Osteoblast (primary cell): Measurements from ENCODE around the gene COL4A2. TPM values are rescaled to one million over a fixed set of nuclear protein-coding genes. Genes with fewer than 3 reads are reported as not detected.

Experiments
- DNase-seq: peaks from one replicate; pipeline ENCODE4 v3.0.0; 2011; ENCODE audit warnings: low spot score, mixed read lengths; ENCODE audit not compliant: insufficient read length; ENCODE audit errors: missing footprints
- H2AFZ ChIP-seq: 2 replicates; pipeline ENCODE4 v1.6.0; 2011; ENCODE audit warnings: mild to moderate bottlenecking, low read length
- H3K27ac ChIP-seq: 2 replicates; pipeline ENCODE4 v1.5.1; 2011; ENCODE audit warnings: mild to moderate bottlenecking, low read depth, low read length, moderate library complexity
- H3K27me3 ChIP-seq: 2 replicates; pipeline ENCODE4 v1.6.0; 2012; ENCODE audit warnings: mild to moderate bottlenecking, control low read depth, inconsistent platforms, low read length, moderate library complexity; ENCODE audit not compliant: insufficient read depth
- H3K36me3 ChIP-seq: 2 replicates; pipeline ENCODE4 v1.5.1; 2011; ENCODE audit warnings: mild to moderate bottlenecking, low read length, control low read depth, moderate library complexity; ENCODE audit not compliant: insufficient read depth
- H3K4me1 ChIP-seq: 2 replicates; pipeline ENCODE4 v1.5.1; 2011; ENCODE audit warnings: mild to moderate bottlenecking, low read length, control low read depth, moderate library complexity; ENCODE audit not compliant: insufficient read depth
- H3K4me2 ChIP-seq: 2 replicates; pipeline ENCODE4 v1.6.0; 2011; ENCODE audit warnings: mild to moderate bottlenecking, low read length; ENCODE audit not compliant: insufficient read depth
- H3K4me3 ChIP-seq: fragments of 200-600 bp; sonication (generic); 3 replicates; pipeline ENCODE4 v1.5.1; 2012; ENCODE audit warnings: mild to moderate bottlenecking, low read length, inconsistent platforms; ENCODE audit not compliant: insufficient read depth
- H3K79me2 ChIP-seq: 2 replicates; pipeline ENCODE4 v1.6.0; 2012; ENCODE audit warnings: mild to moderate bottlenecking, low read length, control low read depth, inconsistent platforms; ENCODE audit not compliant: insufficient read depth
- H3K9me3 ChIP-seq: 2 replicates; pipeline ENCODE4 v1.5.1; 2011; ENCODE audit warnings: low read depth, low read length, control low read depth
- H4K20me1 ChIP-seq: 2 replicates; pipeline ENCODE4 v1.6.0; 2012; ENCODE audit warnings: mild to moderate bottlenecking, low read length, control low read depth; ENCODE audit not compliant: insufficient read depth
- total RNA-seq: library from RNA; depleted of rRNA; stranded (reverse); fragments of >200 nt; gene quantifications from 2 replicates; pipeline ENCODE4 v1.2.3, GENCODE V29; 2012
- TF ChIP-seq, protein P1 (sequence below): IDR thresholded peaks from 2 replicates; pipeline ENCODE4 v1.5.1; 2011; ENCODE audit warnings: mild to moderate bottlenecking, low read depth, low read length, moderate library complexity; ENCODE audit errors: extremely low read depth

Gene COL4A2
- total RNA-seq, 1 donor = 267 TPM

GRCh38 chr13:110413676-110414040, 106.6 kb downstream of the COL4A2 start:
- peak overlapping the region; percentile 89 for H3K27ac ChIP-seq

GRCh38 chr13:110414283-110414682, 107.2 kb downstream of the COL4A2 start:
- Histone ChIP-seq H3K27ac (peak overlapping the region; percentile 13), H3K4me1 (peaks cover 43% of the 10 kb centered on the region), H3K36me3 (peaks cover 23% of the 10 kb centered on the region), H3K27me3 (no peaks in the 10 kb centered on the region), H4K20me1 (no peaks in the 10 kb centered on the region), H2AFZ (no peak overlapping the region), H3K4me2 (no peak overlapping the region), H3K4me3 (no peak overlapping the region), H3K9me3 (no peaks in the 10 kb centered on the region), H3K79me2 (peaks cover 21% of the 10 kb centered on the region)
- DNase-seq = no peak
- TF ChIP-seq, protein P1, sequence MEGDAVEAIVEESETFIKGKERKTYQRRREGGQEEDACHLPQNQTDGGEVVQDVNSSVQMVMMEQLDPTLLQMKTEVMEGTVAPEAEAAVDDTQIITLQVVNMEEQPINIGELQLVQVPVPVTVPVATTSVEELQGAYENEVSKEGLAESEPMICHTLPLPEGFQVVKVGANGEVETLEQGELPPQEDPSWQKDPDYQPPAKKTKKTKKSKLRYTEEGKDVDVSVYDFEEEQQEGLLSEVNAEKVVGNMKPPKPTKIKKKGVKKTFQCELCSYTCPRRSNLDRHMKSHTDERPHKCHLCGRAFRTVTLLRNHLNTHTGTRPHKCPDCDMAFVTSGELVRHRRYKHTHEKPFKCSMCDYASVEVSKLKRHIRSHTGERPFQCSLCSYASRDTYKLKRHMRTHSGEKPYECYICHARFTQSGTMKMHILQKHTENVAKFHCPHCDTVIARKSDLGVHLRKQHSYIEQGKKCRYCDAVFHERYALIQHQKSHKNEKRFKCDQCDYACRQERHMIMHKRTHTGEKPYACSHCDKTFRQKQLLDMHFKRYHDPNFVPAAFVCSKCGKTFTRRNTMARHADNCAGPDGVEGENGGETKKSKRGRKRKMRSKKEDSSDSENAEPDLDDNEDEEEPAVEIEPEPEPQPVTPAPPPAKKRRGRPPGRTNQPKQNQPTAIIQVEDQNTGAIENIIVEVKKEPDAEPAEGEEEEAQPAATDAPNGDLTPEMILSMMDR = no peak

More at GRCh38 chr13:110413676-110414040, 106.6 kb downstream of the COL4A2 start:
- Histone ChIP-seq H3K4me3 (no peak overlapping the region), H4K20me1 (no peaks in the 10 kb centered on the region), H3K4me1 (peaks cover 48% of the 10 kb centered on the region), H2AFZ (no peak overlapping the region), H3K36me3 (peaks cover 28% of the 10 kb centered on the region), H3K9me3 (no peaks in the 10 kb centered on the region), H3K27me3 (no peaks in the 10 kb centered on the region), H3K79me2 (peaks cover 21% of the 10 kb centered on the region), H3K4me2 (no peak overlapping the region)
- TF ChIP-seq, protein P1 = no peak
- DNase-seq = no peak

GRCh38 chr13:110414931-110415330, 107.8 kb downstream of the COL4A2 start:
- Histone ChIP-seq H3K27ac (peak overlapping the region; percentile 13), H3K4me1 (peaks cover 37% of the 10 kb centered on the region), H3K4me2 (no peak overlapping the region), H2AFZ (no peak overlapping the region), H3K4me3 (no peak overlapping the region), H3K27me3 (no peaks in the 10 kb centered on the region), H3K79me2 (peaks cover 20% of the 10 kb centered on the region), H3K36me3 (peaks cover 28% of the 10 kb centered on the region), H4K20me1 (no peaks in the 10 kb centered on the region), H3K9me3 (no peaks in the 10 kb centered on the region)
- DNase-seq = no peak
- TF ChIP-seq, protein P1 = no peak

DNA sequence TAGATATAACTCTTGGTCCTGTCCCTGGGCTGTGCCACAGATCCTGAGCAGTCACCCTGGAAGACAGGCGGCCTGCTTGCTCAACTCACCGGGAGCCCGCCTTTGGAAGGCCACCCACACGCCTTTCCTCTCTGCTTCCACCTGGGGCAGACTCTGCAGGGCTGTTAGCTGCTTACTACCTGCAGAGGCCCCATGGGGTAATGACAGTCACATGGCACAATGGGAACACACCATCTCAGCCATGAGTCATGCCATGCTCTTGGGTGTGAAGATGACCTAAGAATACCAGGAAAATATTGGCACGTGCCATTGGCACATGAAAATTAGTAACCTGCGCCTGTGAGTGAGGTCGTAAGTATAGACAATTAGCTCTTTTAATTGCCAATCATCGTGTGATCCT, 108.6 kb downstream of the COL4A2 start:
- Histone ChIP-seq H3K27me3 (no peaks in the 10 kb centered on the region), H3K4me2 (no peak overlapping the region), H3K4me3 (no peak overlapping the region), H3K9me3 (no peaks in the 10 kb centered on the region), H3K36me3 (peaks cover 30% of the 10 kb centered on the region), H4K20me1 (no peaks in the 10 kb centered on the region), H3K79me2 (peaks cover 14% of the 10 kb centered on the region), H2AFZ (no peak overlapping the region), H3K4me1 (peaks cover 34% of the 10 kb centered on the region), H3K27ac (peak overlapping the region; percentile 53)
- DNase-seq = no peak
- TF ChIP-seq, protein P1 = no peak
